Measurements from ENCODE around the gene ADGRG1.

The ADGRG1 gene

DNA sequence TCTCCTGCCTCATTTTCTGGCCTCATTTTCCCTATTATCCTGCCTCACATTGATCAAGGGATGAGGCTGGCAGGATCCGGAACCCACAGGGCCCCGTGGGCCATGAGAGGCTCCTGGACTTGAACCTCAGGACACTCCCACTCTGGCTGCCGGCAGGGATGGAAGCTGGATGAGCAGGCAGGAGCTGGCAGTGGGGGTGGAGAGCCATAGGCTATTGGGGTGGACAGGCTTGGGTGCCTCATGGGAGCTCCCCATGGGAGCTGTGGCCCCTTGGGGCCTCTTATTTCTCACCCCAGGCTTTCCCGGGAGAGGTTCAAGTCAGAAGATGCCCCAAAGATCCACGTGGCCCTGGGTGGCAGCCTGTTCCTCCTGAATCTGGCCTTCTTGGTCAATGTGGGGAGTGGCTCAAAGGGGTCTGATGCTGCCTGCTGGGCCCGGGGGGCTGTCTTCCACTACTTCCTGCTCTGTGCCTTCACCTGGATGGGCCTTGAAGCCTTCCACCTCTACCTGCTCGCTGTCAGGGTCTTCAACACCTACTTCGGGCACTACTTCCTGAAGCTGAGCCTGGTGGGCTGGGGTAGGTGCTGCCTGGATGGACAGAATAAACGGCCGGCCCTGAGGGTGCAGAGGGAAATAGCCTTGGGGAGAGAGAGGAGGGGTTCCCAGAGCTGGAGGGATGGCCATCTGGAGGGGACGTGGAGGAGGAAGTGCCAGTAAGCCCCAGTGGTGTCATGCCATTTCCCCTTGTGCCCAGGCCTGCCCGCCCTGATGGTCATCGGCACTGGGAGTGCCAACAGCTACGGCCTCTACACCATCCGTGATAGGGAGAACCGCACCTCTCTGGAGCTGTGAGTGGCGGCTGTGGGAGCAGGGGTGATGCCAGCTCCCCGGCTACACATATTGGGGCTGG is 55.5 kb downstream of the ADGRG1 start:
- H3K27me3 ChIP-seq (ENCODE audit: control insufficient read depth, insufficient read depth, low read length): no peaks in the 10 kb centered on the region
- no peaks in the 10 kb centered on the region for H3K4me1 ChIP-seq (ENCODE audit: control insufficient read depth, insufficient read depth, low read length)
- H3K9ac ChIP-seq (ENCODE audit: low read length): no peak overlapping the region
- no peak overlapping the region for H3K27ac ChIP-seq (ENCODE audit: low read depth, low read length)
- H3K36me3 ChIP-seq (ENCODE audit: control insufficient read depth, insufficient read depth, low read length): no peaks in the 10 kb centered on the region
- no peak overlapping the region for H3K4me3 ChIP-seq (ENCODE audit: low read length)

DNA sequence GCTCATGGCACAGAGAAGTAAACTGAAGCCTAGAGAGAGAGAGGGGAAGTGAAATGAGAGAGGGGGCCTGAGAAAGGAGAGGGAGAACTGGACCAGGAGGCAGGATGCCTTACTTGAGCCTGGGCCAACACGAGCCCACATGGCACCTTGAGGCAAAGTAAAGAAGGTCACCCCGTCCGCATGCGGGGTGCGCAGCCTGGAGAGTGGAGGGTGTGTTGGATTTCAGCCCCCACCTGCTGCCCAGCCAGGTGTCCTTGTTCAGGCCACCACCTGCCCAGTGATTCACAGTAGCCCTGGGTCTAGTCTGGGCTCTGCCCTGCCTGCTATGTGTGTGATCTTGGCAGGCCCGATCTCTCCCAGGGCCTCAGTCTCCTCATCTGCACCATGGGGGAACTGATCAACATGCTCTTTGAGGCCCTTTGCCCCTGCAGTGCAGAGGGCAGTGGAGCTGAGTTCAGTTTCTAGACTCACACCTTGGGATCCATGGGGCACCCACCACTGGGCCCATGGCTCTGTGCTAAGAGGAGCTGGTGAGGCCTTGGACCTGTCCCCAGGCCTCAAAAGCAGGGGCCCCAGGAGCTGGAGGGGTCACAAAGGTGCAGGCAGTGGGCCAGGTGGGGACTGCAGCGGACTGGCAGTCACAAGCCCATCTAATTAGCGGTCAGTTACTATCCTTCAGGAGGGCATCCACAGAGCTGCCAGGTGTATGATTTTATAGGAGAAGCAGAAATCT is 56.4 kb downstream of the ADGRG1 start:
- Histone ChIP-seq H3K9ac (ENCODE audit: low read length) (no peak overlapping the region), H3K27ac (ENCODE audit: low read depth, low read length) (no peak overlapping the region), H3K4me1 (ENCODE audit: control insufficient read depth, insufficient read depth, low read length) (no peaks in the 10 kb centered on the region), H3K36me3 (ENCODE audit: control insufficient read depth, insufficient read depth, low read length) (no peaks in the 10 kb centered on the region), H3K27me3 (ENCODE audit: control insufficient read depth, insufficient read depth, low read length) (peaks cover 4% of the 10 kb centered on the region), H3K4me3 (ENCODE audit: low read length) (no peak overlapping the region)

- Histone ChIP-seq H3K9ac (ENCODE audit: low read length) (no peak overlapping the region), H3K36me3 (ENCODE audit: control insufficient read depth, insufficient read depth, low read length) (no peaks in the 10 kb centered on the region), H3K27ac (ENCODE audit: low read depth, low read length) (no peak overlapping the region), H3K27me3 (ENCODE audit: control insufficient read depth, insufficient read depth, low read length) (peaks cover 5% of the 10 kb centered on the region), H3K4me1 (ENCODE audit: control insufficient read depth, insufficient read depth, low read length) (no peaks in the 10 kb centered on the region), H3K4me3 (ENCODE audit: low read length) (no peak overlapping the region)
These were observed 57.2 kb downstream of the ADGRG1 start for GRCh38 chr16:57685633-57686032.

DNA sequence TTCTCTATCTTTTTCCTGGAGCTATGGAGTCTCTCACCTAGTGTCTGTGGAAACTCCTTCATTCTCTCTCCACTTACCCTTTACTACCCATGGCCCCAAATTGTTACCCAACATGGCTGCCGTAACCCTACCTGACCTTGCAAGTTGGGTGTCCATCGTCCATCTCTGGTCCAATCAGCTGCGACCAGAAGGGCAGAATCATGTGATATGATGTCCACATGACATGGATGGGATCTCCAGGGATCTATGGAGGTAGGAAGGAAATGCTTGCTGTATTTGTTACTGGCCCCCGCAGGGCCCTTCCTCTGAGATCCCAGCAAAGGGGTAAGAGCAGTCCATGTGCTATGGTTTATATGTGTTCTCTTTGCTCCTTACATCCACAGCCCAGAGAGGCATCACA is 58.1 kb downstream of the ADGRG1 start:
- Histone ChIP-seq H3K4me1 (ENCODE audit: control insufficient read depth, insufficient read depth, low read length) (no peaks in the 10 kb centered on the region), H3K9ac (ENCODE audit: low read length) (no peak overlapping the region), H3K4me3 (ENCODE audit: low read length) (no peak overlapping the region), H3K27ac (ENCODE audit: low read depth, low read length) (no peak overlapping the region), H3K27me3 (ENCODE audit: control insufficient read depth, insufficient read depth, low read length) (peaks cover 5% of the 10 kb centered on the region), H3K36me3 (ENCODE audit: control insufficient read depth, insufficient read depth, low read length) (no peaks in the 10 kb centered on the region)

DNA sequence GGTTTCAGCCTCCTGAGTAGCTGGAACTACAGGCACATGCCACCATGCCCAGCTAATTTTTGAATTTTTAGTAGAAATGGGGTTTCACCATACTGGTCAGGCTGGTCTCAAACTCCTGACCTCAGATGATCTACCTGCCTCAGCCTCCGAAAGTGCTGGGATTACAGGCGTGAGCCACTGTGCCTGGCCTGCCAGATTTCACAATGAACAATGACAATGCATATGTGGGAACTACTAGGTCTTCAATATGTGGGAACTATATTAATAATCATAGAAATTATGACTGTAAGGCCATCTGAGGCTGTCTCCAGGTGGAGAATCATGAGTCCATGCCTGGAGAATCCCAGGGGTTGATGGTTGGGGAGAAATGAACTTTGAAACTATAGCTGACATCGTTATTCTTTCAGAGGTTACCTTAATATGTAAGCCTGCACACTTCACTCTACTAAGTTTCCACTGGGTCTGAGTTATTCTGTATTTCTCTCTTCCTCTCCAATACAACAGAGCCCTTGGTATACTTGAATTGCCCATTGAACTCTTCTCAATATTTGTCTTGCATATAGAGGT is 59.0 kb downstream of the ADGRG1 start:
- Histone ChIP-seq H3K36me3 (ENCODE audit: control insufficient read depth, insufficient read depth, low read length) (no peaks in the 10 kb centered on the region), H3K4me1 (ENCODE audit: control insufficient read depth, insufficient read depth, low read length) (no peaks in the 10 kb centered on the region), H3K4me3 (ENCODE audit: low read length) (no peak overlapping the region), H3K27ac (ENCODE audit: low read depth, low read length) (no peak overlapping the region), H3K9ac (ENCODE audit: low read length) (no peak overlapping the region), H3K27me3 (ENCODE audit: control insufficient read depth, insufficient read depth, low read length) (peaks cover 5% of the 10 kb centered on the region)

DNA sequence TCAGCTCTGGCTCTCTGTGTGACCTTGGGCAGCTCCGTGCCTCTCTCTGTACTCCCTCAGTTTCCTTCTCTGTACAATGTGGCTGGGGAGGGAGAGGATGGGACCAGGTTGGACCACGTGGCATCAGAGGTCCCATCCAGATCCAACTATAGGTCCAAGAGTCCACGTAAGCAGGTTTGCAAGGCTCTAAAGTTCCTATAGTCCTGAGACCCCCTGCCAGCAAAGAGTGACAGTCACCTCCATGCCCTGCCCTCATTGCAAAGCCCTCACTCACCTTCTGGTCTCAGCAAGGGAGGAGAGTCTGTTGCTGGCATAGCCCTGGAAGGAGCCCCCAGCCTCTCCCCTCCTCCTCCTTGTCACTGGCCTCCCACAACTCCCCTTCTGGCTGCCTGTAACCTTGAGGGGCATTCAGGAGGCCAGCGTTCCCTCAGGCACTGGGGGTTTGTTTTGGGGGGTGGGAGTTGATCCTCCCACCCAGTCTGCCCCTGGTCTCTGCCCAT is 60.1 kb downstream of the ADGRG1 start:
- Histone ChIP-seq H3K4me3 (ENCODE audit: low read length) (no peak overlapping the region), H3K27ac (ENCODE audit: low read depth, low read length) (no peak overlapping the region), H3K27me3 (ENCODE audit: control insufficient read depth, insufficient read depth, low read length) (peaks cover 5% of the 10 kb centered on the region), H3K36me3 (ENCODE audit: control insufficient read depth, insufficient read depth, low read length) (no peaks in the 10 kb centered on the region), H3K4me1 (ENCODE audit: control insufficient read depth, insufficient read depth, low read length) (no peaks in the 10 kb centered on the region), H3K9ac (ENCODE audit: low read length) (no peak overlapping the region)

DNA sequence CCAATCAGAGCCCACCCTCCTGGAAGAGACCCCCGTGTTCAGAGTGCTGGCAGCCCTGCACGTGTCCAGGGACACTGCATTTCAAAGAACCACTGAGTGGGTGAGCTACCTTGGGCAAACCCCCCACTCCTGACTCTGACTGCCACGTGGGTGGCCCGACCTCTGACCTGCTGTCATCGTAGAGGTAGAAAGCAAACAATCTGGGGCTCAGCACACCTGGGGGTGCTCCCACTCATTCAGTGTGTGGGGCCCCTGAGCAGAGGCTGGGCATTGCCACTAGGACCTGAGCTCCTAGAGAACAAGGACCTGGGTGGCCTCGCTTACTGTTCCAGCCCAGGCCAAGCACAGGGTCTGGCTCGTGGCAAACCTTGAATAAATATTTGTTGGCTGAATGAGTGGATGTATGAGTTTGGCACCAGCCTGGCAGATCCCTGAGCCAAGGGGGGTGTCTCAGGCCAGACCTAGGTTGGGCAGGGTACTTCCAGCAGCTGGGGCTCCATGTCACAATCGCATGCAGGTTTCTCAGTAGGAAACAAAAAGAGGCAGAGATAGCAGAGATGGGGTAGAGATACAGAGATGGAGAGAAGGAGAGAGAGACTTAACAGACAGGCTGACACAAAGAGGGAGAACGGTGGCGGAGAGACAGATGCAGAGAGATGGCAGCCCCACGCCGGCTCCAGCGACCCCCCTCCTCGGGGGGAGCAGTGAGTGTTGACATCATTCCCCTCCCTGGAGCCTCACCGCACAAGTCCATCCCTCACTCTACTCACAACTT is 60.7 kb downstream of the ADGRG1 start:
- no peaks in the 10 kb centered on the region for H3K36me3 ChIP-seq (ENCODE audit: control insufficient read depth, insufficient read depth, low read length)
- H3K4me1 ChIP-seq (ENCODE audit: control insufficient read depth, insufficient read depth, low read length): no peaks in the 10 kb centered on the region
- peaks cover 5% of the 10 kb centered on the region for H3K27me3 ChIP-seq (ENCODE audit: control insufficient read depth, insufficient read depth, low read length)
- H3K9ac ChIP-seq (ENCODE audit: low read length): no peak overlapping the region
- no peak overlapping the region for H3K4me3 ChIP-seq (ENCODE audit: low read length)
- H3K27ac ChIP-seq (ENCODE audit: low read depth, low read length): no peak overlapping the region

GRCh38 chr16:57689762-57690558 is 61.5 kb downstream of the ADGRG1 start:
- H3K9ac ChIP-seq (ENCODE audit: low read length): no peak overlapping the region
- H3K36me3 ChIP-seq (ENCODE audit: control insufficient read depth, insufficient read depth, low read length): no peaks in the 10 kb centered on the region
- H3K27ac ChIP-seq (ENCODE audit: low read depth, low read length): no peak overlapping the region
- peaks cover 5% of the 10 kb centered on the region for H3K27me3 ChIP-seq (ENCODE audit: control insufficient read depth, insufficient read depth, low read length)
- H3K4me3 ChIP-seq (ENCODE audit: low read length): no peak overlapping the region
- no peaks in the 10 kb centered on the region for H3K4me1 ChIP-seq (ENCODE audit: control insufficient read depth, insufficient read depth, low read length)

GRCh38 chr16:57690782-57691471 is 62.5 kb downstream of the ADGRG1 start:
- H3K27ac ChIP-seq (ENCODE audit: low read depth, low read length): no peak overlapping the region
- no peak overlapping the region for H3K9ac ChIP-seq (ENCODE audit: low read length)
- H3K36me3 ChIP-seq (ENCODE audit: control insufficient read depth, insufficient read depth, low read length): no peaks in the 10 kb centered on the region
- no peak overlapping the region for H3K4me3 ChIP-seq (ENCODE audit: low read length)
- peaks cover 5% of the 10 kb centered on the region for H3K27me3 ChIP-seq (ENCODE audit: control insufficient read depth, insufficient read depth, low read length)
- H3K4me1 ChIP-seq (ENCODE audit: control insufficient read depth, insufficient read depth, low read length): no peaks in the 10 kb centered on the region

DNA sequence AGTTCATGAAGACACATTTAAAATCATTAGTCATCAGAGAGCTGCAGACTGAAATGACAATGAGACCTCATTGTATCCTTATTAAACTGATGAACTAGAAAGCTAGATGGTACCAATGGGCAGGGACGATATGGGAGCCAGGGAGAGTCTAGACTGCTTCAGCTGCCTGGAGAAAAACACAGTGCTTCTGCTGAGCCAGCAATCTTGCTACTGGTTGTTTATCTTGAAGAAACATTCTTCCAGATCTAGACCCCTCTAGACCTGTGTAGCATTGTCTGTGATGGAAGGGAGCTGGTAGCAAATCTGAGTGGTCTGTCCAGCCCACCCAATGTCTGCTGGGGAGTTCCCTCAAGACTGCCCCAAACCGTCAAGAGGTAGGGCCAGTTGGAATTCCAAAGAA is 64.2 kb downstream of the ADGRG1 start:
- H3K4me1 ChIP-seq (ENCODE audit: control insufficient read depth, insufficient read depth, low read length): no peaks in the 10 kb centered on the region

DNA sequence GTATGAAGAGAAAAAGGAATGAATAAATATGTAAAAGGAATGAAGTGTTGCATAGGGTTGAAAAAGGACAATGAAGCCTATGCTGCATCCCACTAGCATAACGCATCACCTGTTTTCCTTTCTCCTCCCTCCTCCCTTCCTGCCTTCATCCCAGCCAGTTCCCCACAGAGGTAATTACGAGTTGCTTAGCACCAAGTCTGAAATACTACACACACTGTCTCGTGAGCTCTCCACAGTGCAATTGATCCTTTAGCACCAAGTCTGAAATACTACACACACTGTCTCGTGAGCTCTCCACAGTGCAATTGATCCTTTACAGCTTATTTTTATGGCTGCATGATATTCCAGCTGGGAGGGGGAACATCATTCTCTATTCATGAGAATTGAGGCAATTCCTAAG is 65.1 kb downstream of the ADGRG1 start:
- no peak overlapping the region for H3K9ac ChIP-seq (ENCODE audit: low read length)
- H3K27me3 ChIP-seq (ENCODE audit: control insufficient read depth, insufficient read depth, low read length): peaks cover 5% of the 10 kb centered on the region
- H3K4me1 ChIP-seq (ENCODE audit: control insufficient read depth, insufficient read depth, low read length): no peaks in the 10 kb centered on the region
- no peaks in the 10 kb centered on the region for H3K36me3 ChIP-seq (ENCODE audit: control insufficient read depth, insufficient read depth, low read length)
- no peak overlapping the region for H3K27ac ChIP-seq (ENCODE audit: low read depth, low read length)
- H3K4me3 ChIP-seq (ENCODE audit: low read length): no peak overlapping the region

More for the DNA sequence above, 64.2 kb downstream of the ADGRG1 start:
- Histone ChIP-seq H3K4me3 (ENCODE audit: low read length) (no peak overlapping the region), H3K9ac (ENCODE audit: low read length) (no peak overlapping the region), H3K27ac (ENCODE audit: low read depth, low read length) (no peak overlapping the region), H3K27me3 (ENCODE audit: control insufficient read depth, insufficient read depth, low read length) (peaks cover 5% of the 10 kb centered on the region), H3K36me3 (ENCODE audit: control insufficient read depth, insufficient read depth, low read length) (no peaks in the 10 kb centered on the region)

All from rectal smooth muscle tissue (tissue), 1 donor.